ENCODE measurements around the gene RPS6KC1.

DNA sequence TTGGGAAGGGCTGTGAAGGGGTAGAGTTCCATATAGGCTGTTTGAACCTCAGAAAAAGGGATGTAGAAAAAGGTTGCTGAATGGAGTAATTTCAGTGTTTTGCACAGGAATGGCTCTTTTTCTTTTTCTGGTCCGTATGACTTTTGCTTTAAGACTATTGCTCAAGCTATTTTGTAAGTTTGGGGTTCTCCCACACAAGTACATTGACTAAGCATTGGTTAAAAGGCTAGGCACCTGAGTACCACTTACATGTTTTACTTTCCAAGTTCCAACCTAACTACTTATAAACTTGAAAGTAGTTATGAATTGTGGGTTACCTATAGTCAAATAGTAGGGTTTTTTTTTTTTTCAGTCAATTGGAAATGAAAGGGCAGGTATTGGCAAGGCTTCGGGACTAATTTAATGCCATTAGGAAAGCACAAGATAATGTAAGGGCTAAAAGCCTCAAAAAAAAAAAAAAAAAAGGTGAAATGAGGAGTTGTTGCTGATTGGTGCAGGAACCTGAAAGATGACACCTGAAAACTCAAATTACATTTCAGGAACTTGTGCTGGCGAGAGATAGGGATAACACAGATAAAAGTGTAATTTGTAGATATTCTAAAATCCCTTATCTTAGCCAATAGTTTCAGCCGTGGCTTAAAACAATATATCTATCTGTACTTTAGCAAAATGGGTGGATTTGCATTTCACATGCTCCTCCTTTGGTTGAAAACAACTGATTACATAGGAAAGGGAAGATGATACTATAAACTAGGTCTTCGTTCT, 209.5 kb downstream of the RPS6KC1 start:
- TF ChIP-seq, protein P1, sequence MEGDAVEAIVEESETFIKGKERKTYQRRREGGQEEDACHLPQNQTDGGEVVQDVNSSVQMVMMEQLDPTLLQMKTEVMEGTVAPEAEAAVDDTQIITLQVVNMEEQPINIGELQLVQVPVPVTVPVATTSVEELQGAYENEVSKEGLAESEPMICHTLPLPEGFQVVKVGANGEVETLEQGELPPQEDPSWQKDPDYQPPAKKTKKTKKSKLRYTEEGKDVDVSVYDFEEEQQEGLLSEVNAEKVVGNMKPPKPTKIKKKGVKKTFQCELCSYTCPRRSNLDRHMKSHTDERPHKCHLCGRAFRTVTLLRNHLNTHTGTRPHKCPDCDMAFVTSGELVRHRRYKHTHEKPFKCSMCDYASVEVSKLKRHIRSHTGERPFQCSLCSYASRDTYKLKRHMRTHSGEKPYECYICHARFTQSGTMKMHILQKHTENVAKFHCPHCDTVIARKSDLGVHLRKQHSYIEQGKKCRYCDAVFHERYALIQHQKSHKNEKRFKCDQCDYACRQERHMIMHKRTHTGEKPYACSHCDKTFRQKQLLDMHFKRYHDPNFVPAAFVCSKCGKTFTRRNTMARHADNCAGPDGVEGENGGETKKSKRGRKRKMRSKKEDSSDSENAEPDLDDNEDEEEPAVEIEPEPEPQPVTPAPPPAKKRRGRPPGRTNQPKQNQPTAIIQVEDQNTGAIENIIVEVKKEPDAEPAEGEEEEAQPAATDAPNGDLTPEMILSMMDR (optimal IDR thresholded peaks at IDR 0.05 in 1 of 3, IDR thresholded peaks at IDR 0.05 in 1 of 3, conservative IDR thresholded peaks at IDR 0.05 in 1 of 3; ENCODE audit: extremely low read depth in 1 of 3, insufficient read depth in 2 of 3, low read length in 3 of 3): no peak
- TF ChIP-seq EZH2 (IDR thresholded peaks at IDR 0.05; ENCODE audit: low read length): no peak

Data from keratinocyte (primary cell).